AG09319 (cell line): ENCODE results near the gene TWIST2.
A peak's percentile ranks its signal among the peaks of the same experiment; 100 is the strongest.

Source experiments
- DNase-seq: peaks from one replicate; pipeline ENCODE4 v3.0.0-alpha.2; 2010; ENCODE audit warnings: low read depth; ENCODE audit errors: extremely low read depth
- CTCF ChIP-seq: IDR thresholded peaks from 2 replicates; pipeline ENCODE4 v1.5.1; 2011; ENCODE audit warnings: low read depth, mild to moderate bottlenecking, inconsistent platforms, low read length, moderate library complexity

Gene TWIST2

DNA sequence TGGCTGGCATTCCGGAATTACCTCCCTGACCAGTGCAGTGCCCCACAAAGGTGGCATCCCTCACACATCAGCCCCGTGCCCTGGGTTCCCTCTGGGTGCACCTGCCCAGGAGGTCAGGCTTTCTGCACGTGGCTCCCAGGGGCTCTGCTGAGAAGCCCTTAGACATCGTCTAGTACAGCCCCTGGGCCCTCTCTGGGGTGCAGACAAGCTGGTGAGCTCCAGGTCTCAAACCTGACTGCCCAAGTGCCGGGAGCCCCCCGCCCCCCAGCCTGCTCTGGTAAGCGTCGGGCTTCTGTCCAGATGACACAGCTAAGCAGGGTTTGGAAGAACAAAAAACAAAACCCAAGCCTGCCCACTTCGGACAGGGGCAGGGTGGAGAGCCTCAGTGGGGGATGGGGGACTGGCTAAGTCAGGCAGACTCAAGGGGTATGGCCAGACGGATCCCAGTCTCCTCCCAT lies 20.2 kb downstream of the TWIST2 start:
- TF ChIP-seq CTCF: no peak
- no peak for DNase-seq

DNA sequence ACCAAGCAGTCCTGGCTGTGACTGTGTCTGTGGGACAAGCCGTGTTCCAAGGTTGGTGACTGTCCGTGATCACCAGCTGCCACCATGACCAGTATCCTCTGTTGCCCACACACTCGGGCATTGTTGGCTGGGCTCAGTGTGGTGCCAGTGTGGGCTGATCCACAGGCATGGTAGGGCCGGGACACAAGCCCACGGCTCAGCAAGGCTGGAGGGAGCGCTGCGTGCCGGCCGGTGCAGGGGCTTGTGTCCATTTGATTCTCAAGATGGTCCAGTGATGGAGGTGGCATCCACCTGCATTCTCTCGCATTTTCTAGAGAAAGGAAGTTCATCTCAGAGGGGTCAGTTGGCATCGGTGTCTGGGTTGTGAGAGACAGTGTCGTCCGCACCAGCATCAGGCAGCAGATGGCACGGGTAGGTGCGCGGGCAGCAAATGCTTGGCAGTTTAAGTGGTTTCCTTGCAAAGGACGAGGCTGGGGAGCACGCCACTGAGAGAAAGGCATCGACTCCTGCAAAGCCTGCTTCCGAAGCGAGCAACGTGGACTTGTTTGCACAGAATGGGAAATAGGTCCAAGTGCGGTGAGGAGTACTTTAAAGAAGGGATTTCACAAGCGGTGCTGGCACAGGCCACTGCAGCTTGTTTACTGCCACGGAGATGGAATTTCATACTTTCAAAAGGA lies 20.9 kb downstream of the TWIST2 start:
- peak; percentile 87 for DNase-seq
- TF ChIP-seq CTCF: no peak

DNA sequence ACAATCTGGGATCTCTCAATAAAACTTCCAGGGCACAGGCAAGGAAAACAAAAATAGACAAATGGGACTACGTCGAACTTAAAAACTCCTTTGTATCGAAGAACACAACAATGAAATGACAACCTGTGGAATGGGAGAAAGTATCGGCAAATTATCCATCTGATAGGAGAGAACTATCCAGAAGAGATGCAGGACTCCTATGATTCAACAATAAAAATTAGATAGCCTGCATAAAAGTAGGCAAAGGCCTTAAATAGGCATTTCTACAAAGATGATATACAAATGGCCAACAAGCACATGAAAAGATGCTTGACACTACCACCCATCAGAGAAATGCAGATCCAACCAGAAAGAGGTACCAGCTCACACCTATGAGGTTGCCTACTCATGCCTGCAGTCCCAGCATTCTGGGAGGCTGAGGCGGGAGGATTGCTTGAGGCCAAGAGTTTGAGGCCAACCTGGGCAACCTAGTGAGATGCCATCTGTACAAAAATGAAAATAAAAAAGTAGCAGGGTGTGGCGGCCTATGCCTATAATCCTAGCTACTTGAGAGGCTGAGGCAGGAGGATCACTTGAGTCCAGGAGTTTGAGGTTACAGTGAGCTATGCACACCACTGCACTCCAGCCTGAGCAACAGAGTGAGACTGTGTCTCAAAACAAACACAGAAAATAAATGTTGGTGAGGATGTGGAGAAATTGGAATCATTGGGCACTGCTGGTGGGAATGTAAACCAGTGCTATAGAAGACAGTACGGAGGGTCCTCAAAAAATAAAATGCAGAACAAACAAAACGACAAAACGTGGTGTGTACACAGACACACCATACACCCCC lies 21.6 kb downstream of the TWIST2 start:
- DNase-seq: no peak
- TF ChIP-seq CTCF: no peak

- no peak for TF ChIP-seq CTCF
- no peak for DNase-seq
Measured at GRCh38 chr2:238870261-238870660, 22.4 kb downstream of the TWIST2 start.

DNA sequence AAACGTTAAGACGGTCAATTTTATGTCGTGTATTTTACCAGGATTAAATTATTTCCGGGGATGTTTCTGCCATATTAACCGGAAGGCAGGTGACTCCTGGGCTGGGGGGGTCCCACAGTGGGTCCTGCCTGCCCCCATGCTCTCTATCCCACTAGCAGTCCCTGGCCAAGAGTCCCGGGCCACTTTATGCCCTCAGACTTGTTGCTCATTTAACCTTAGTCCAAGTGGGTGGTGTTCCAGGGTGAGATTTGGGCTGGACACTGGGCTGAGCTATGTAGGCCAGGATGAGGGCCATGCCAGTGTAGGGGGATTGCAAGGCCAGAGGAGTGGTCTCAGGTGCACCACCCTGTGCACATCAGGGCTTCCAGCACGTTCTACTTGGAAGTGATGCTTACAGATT lies 24.1 kb downstream of the TWIST2 start:
- no peak for TF ChIP-seq CTCF
- no peak for DNase-seq

- TF ChIP-seq CTCF: no peak
- no peak for DNase-seq
Measured at GRCh38 chr2:238872628-238873380, 24.9 kb downstream of the TWIST2 start.

- no peak for TF ChIP-seq CTCF
- no peak for DNase-seq
Measured at GRCh38 chr2:238873381-238873801, 25.5 kb downstream of the TWIST2 start.
